Right ventricle myocardium inferior (tissue), 1 donor: ENCODE results near the gene CXCR5. TPM values are rescaled to one million over a fixed set of nuclear protein-coding genes. Genes with fewer than 3 reads are reported as not detected.

Experiments
- ATAC-seq: fragments of 200-7000 bp; cut with Tn5 transposase; one replicate; pipeline ENCODE4 v1.9.1; 2020; ENCODE audit warnings: mild to moderate bottlenecking, moderate library complexity
- DNase-seq: peaks from one replicate; pipeline ENCODE4 v3.0.0; 2021; ENCODE audit errors: missing footprints
- intact Hi-C: fragments of 100-400 bp; cut with DNase I; formaldehyde crosslinking; loops from one replicate; pipeline ENCODE4 v1.11.0; 2022
- total RNA-seq: library from RNA; stranded (reverse); fragmentation: NEBNext Ultra II Directional; extraction: Animal tissue kit (Norgen Biotek cat#: 25700); gene quantifications from one replicate; pipeline ENCODE4 v1.2.1, GENCODE V29; 2021
- donor health status: DM: no; HTN: yes; CAD: no; lungs with severe emphysema.

Gene CXCR5
- total RNA-seq, 1 donor from 2014 or later, result not detected

- intact Hi-C loops, result loop anchor here (10.0 kb wide), 1 partner anchor 213 kb away; no protein-coding TSS in a partner anchor
- ATAC-seq (no peak), DNase-seq (peak; percentile 47)
Measured at GRCh38 chr11:118908264-118908663, 24.6 kb downstream of the CXCR5 start.

GRCh38 chr11:118908901-118909618, 25.4 kb downstream of the CXCR5 start:
- peak; percentile 65 for ATAC-seq
- intact Hi-C loops, result loop anchor here (10.0 kb wide), 1 partner anchor 214 kb away; no protein-coding TSS in a partner anchor
- DNase-seq, result peak; percentile 88

- ATAC-seq (peak; percentile 3), DNase-seq (peak; percentile 70)
- intact Hi-C loops, result loop anchor here (10.0 kb wide), 1 partner anchor 215 kb away; no protein-coding TSS in a partner anchor
Measured at GRCh38 chr11:118909619-118910308, 26.1 kb downstream of the CXCR5 start.

GRCh38 chr11:118910309-118911112, 26.8 kb downstream of the CXCR5 start:
- peak; percentile 50 for ATAC-seq
- intact Hi-C loops, result loop anchor here (1.0 kb wide), 1 partner anchor 14 kb away; no protein-coding TSS in a partner anchor
- peak; percentile 88 for DNase-seq

- ATAC-seq, result no peak
- intact Hi-C loops, result loop anchor here (1.0 kb wide), 1 partner anchor 13 kb away; no protein-coding TSS in a partner anchor
- DNase-seq, result peak; percentile 35
Measured at GRCh38 chr11:118911113-118911879, 27.6 kb downstream of the CXCR5 start.

- DNase-seq (peak; percentile 84), ATAC-seq (peak; percentile 41)
- intact Hi-C loops, result loop anchor here (1.0 kb wide), 1 partner anchor 12 kb away; no protein-coding TSS in a partner anchor
Measured at GRCh38 chr11:118911880-118912741, 28.4 kb downstream of the CXCR5 start.

GRCh38 chr11:118912742-118913410, 29.2 kb downstream of the CXCR5 start:
- peak; percentile 58 for DNase-seq
- no peak for ATAC-seq
- intact Hi-C loops, result no loop called here

GRCh38 chr11:118913411-118914125, 29.9 kb downstream of the CXCR5 start:
- DNase-seq (peak; percentile 65), ATAC-seq (no peak)
- intact Hi-C loops, result no loop called here

- intact Hi-C loops, result no loop called here
- ATAC-seq (no peak), DNase-seq (peak; percentile 67)
Measured at GRCh38 chr11:118914178-118914918, 30.7 kb downstream of the CXCR5 start.

- ATAC-seq (no peak), DNase-seq (peak; percentile 11)
- intact Hi-C loops, result no loop called here
Measured at GRCh38 chr11:118914987-118915386, 31.3 kb downstream of the CXCR5 start.

GRCh38 chr11:118915396-118915795, 31.7 kb downstream of the CXCR5 start:
- no peak for ATAC-seq
- intact Hi-C loops, result no loop called here
- DNase-seq, result peak; percentile 59

GRCh38 chr11:118915941-118916841, 32.5 kb downstream of the CXCR5 start:
- ATAC-seq, result no peak
- intact Hi-C loops, result no loop called here
- peak; percentile 65 for DNase-seq

GRCh38 chr11:118916842-118917388, 33.2 kb downstream of the CXCR5 start:
- DNase-seq (peak; percentile 86), ATAC-seq (peak; percentile 47)
- intact Hi-C loops, result no loop called here

GRCh38 chr11:118917481-118918127, 33.9 kb downstream of the CXCR5 start:
- intact Hi-C loops, result no loop called here
- peak; percentile 79 for DNase-seq
- peak; percentile 43 for ATAC-seq
